Activated CD4-positive, alpha-beta T cell treated with anti-CD3 and anti-CD28 coated beads, Interleukin-2, amount 50 U/mL, for 1 hour (primary cell): ENCODE data around the gene WLS.
A peak's percentile ranks its signal among the peaks of the same experiment; 100 is the strongest.

ENCODE experiments used
- DNase-seq: peaks from one replicate; pipeline ENCODE4 v3.0.0-alpha.2; 2020

WLS gene

GRCh38 chr1:68129536-68130250 is 102.6 kb downstream of the WLS start:
- no peak for DNase-seq

- DNase-seq: no peak
These were observed 103.5 kb downstream of the WLS start for GRCh38 chr1:68128820-68129219.

DNA sequence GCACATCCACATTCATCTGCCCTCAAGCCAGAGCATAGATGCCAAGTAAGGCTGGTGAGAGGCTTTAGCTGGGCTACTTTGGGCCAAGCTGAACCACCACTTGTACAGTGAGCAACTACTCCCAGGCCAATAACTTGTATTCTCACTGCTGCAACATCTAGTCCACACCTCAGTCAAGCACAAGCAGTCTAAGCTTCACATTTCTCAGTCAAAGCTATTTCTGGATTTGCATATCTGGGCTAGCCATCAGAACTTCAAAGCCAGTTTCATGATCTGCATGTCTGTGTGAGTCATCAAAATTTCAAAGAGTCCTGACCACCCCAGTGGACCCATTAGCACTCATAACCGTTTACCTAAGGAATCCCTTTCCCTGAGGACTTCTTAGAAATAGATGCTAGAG is 104.2 kb downstream of the WLS start:
- no peak for DNase-seq

DNA sequence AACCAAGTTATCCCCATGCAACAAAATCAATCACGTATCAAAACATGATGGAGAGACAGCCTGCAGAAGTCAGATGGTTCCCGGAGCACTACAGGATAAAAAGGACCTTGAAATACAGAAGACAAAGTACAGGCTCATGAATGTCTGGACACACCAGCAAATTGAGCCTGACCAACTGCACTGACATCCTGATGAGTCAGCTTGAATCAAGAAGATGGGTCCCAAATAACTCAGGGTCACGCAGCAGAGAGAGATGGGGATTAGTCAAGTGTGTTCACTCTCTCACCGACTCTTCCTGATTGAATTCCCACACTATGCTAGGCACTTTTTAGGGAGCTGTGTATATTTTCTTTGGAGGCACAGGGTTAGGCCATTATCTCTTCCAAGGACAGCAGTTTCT is 110.8 kb downstream of the WLS start:
- no peak for DNase-seq

GRCh38 chr1:68120136-68120791 is 112.1 kb downstream of the WLS start:
- no peak for DNase-seq

GRCh38 chr1:68119445-68119844 is 112.9 kb downstream of the WLS start:
- no peak for DNase-seq

DNA sequence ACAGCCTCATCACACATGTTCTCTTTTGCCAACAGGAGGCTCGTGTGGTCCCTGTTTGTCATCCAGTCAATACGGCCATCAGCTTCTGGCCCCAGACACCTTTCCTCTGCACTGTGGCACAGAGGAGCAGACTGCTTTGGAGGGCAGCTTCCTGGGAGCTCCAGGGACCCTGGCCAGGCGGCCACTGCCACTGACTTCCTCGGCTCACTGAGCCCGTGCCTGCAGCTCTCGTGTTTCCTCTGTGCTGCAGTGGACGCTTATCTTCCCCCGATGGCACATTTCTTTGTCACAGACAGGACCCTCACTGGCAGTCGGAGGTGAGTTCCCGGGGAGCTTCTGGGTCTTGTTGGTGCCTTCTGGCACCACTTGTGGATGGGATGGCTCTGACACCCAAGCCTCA is 114.9 kb downstream of the WLS start:
- no peak for DNase-seq

DNA sequence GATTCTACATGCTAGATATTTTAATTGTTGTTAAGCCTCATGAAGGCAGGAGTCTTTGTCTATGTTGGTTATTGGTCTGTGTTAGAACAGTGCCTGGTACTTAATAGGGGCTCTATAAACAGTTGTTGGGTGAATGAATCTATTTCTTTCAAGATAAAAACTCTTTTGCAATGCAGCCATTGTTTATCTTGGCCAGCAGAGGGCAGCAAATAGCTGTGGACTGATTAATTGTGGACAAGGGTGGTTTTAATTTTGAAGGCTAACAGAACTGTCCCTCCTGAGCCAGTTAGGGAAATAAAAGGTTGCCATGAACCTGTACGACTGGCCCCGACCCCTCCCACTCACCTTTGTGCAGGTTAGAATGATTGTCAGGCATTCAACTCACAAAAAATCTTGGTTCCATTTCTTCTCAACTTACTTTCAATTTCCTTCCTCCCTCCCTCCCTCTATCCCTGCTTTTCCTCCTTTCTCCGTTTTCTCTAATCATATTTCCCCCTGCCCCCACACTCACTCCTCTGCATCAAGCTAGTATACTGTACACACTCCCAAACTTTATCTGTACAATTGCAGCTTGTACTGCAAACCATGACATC is 115.6 kb downstream of the WLS start:
- DNase-seq: peak; percentile 37

DNA sequence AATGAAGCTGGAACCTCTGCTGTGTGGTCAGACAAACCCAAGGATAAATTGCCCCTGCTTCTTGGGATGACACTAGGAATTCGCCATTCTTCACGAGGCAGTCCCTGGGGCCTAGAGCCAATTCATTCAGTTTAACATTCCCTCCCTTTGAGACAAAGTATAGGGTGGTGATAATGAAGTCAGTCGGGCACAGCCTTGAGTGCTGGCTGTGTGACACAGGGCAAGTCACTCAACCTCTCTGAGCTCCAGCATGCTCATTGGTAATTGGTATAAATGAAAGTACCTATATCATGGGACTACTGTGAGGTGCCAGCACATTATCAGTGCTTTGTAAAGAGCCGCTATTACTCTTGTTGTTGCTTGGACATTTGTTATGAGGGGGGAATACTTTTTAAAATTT is 117.0 kb downstream of the WLS start:
- DNase-seq: no peak

DNA sequence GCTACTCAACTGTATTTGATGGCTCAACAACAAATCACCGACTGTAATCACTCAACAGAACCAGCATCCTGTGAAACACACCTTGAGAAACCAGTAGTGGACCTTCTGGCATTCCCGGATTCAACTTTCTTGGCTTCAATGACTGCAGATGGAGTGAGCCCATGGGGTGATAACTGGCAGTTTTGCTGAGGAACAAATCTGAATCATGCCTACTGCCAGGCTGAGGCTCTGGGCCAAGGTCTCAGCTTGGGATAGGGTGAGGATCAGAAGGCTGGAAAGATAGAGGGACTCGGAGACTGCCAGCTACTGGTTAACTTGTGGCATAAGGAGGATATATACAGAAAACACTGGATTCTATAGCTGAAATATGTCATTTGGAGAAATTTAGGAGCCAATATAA is 118.4 kb downstream of the WLS start:
- DNase-seq: no peak

GRCh38 chr1:68112835-68113243 is 119.5 kb downstream of the WLS start:
- no peak for DNase-seq

DNA sequence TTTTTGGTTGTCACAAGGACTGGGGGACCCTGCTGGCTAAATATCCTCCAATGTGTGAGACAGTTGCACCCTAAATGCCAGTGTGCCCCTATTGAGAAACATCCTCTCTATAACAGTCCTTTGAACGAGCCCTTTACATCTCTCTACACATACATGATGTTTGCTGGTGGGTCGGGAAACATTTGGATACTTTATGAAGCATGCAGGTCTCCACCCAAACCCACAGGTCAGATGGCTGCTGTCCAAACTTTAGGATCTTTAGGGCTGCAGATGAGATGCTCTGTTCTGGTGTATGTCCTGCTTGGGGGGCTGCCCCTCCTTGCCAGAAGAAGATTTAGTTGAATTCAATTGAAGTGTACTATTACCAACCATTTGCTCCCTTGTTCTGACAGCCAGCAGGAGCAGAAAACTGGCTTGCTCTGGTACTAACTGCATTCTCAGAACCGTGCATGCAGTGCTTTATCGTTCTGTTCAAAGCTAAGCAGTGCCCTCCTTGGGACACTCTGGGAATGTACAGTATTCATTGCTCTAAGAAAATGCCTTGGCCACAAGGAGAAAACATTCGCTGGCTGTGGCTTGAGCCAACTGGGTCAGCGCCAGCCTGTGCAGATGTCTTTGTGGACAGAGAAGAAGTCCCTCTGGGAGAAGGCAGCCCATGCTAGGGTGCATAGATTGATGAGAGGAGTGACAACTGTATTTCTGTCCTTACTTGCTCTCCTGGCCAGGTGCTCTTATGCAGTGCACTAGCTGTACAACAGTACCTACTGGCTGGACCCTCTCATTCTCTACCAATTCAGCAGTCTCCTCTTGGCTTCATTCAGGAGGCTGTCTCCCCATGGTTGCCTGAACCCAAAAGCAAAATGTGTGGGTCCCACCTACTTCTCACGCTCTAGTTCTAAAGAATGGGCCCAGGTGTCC is 120.5 kb downstream of the WLS start:
- DNase-seq: no peak

DNA sequence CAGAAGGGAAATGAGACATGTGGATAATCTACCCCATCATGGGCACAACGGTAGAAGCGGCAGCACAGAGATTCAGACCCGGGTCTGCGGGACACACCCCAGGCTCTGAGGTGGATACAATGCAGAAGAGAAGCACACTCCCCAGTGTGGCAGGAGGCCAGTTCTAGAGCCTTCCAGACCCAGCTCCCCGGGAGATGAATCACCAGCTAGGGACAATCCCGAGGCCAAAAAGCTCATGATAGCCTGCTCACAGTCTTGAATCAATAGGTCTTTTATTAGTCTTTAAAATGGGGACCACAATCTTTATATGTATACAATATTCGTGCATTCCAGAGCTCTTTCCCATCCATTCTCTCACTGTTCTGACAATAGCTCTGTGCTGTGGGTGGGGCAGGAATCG is 124.6 kb downstream of the WLS start:
- no peak for DNase-seq

DNA sequence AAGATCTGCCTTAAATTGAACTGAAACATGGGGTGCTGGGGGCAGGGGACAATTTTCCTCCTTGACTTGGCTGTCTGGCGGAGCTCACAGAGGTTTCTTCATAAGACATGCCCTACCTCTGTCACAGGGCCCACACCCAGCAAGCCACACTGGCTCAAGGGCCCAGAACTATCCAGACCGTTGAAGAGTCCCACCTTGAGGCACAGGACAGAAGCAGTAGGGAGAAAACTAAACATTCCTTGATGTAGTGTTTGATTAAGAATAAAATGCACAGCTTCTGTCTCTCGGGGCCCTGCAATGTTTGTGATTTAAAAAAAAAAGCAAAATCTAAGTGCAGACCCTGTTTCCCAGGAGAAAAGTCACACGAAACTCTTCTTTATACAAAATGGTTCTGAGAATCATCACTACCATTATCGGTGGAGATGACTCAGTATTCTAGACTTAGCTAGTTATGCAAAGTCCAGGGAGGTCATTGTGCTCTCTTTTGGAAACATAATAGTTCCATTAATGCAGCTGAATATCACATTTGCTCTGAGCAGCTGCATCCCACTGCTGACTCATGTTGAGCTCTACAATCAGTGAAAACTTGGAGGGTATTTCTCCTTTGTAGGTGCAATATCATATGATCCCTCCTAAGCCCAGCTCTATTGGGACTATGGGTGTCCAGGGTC is 128.3 kb downstream of the WLS start:
- no peak for DNase-seq

DNA sequence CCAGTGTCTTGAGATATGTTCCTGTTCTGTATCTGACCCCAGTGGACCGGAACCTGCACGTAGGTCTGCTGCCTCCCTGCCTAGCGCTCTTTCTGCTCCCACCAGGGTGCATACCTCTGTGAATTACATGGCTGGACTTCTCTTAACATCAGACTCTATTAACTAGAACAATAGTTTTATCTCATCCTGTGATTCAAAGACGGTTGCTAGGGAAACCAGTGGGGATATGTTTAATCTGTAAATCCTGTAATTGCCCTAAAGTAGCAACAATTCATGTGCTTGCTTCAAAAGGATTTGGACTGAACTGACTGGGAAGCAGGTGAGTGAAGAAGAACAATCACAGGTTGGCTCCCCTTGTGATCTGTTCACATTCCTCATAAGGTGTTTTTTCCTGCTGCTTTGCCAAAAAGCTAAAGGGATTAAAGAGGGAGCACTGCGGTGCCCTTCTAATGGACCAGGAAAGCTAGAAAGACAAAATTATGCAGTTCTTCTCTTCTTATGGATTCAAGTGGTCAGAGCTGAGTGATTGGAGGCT is 129.2 kb downstream of the WLS start:
- no peak for DNase-seq

GRCh38 chr1:68101829-68102228 is 130.5 kb downstream of the WLS start:
- DNase-seq: no peak

GRCh38 chr1:68100571-68100970 is 131.8 kb downstream of the WLS start:
- no peak for DNase-seq

- no peak for DNase-seq
These were observed 138.6 kb downstream of the WLS start for GRCh38 chr1:68093737-68094136.

GRCh38 chr1:68087184-68087583 is 145.1 kb downstream of the WLS start:
- no peak for DNase-seq

GRCh38 chr1:68085752-68086151 is 146.6 kb downstream of the WLS start:
- no peak for DNase-seq

- no peak for DNase-seq
These were observed 148.6 kb downstream of the WLS start for GRCh38 chr1:68083686-68084085.

GRCh38 chr1:68081775-68082283 is 150.5 kb downstream of the WLS start:
- DNase-seq: no peak
